Fibroblast of lung (primary cell): ENCODE results near the gene PADI2.

ENCODE experiments used
- CTCF ChIP-seq, 2 donors: IDR thresholded peaks in 1 of 2; conservative IDR thresholded peaks in 1 of 2; 1 replicate in 1 of 2; 2 replicates in 1 of 2; pipeline ENCODE4 v1.5.1; 2011 to 2012; ENCODE audit warnings: low read length in 2 of 2, control low read depth in 1 of 2, inconsistent platforms in 1 of 2, low read depth in 1 of 2, mild to moderate bottlenecking in 1 of 2
- EZH2 ChIP-seq: IDR thresholded peaks from 2 replicates; pipeline ENCODE4 v1.5.1; 2012; ENCODE audit warnings: low read length, control low read depth, mild to moderate bottlenecking; ENCODE audit errors: missing control alignments

GRCh38 chr1:17165823-17166222 lies 46.6 kb upstream of the PADI2 start:
- TF ChIP-seq CTCF (conservative IDR thresholded peaks at IDR 0.05 in 1 of 2, IDR thresholded peaks at IDR 0.05 in 1 of 2; ENCODE audit: low read depth in 1 of 2, low read length in 2 of 2) (no peak), EZH2 (no peak)
